HG03571 (cell line): ENCODE measurements around the gene ERCC6L2.

Source experiments
- ATAC-seq: cut with Tn5 transposase; IDR thresholded peaks from one replicate; pipeline ENCODE4 v1.9.1; 2021; ENCODE audit not compliant: unreplicated experiment

The ERCC6L2 gene

DNA sequence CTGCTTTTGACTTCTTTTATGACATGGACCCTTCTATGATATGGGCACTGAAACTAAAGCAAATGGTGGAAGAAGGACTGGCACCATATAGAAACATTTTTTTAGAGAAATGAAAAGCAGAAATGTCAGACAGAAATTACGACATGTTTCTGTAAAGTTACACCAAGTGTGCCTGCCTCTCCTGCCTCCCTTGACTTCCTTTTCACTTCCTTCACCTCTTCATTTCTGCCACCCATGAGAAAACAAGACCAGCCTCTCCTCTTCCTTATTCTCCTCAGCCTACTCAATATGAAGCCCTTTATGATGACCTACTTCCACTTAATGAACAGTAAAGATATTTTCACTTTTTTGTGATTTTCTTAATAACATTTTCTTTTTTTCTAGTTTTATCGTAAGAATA lies 44.5 kb downstream of the ERCC6L2 start:
- ATAC-seq: no peak

DNA sequence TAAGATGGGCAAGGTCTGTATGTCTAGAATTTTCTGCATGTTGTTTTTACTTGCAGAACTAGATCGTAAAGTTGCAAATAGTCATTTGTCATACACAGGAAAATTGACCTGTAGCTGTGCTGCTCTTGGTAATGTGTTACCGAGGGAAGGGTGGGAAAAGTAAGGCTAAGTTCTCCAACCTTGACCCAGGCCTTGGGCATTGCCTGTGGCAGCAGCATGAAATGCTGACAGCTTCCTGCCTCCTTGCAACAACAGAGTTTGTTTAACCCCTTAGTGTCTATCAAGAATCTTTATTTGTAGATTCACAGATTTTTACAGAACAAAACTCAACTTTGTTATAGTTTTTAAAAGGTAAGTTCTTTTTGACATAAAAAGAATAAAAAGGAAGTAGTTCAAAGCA lies 48.3 kb downstream of the ERCC6L2 start:
- ATAC-seq: no peak

DNA sequence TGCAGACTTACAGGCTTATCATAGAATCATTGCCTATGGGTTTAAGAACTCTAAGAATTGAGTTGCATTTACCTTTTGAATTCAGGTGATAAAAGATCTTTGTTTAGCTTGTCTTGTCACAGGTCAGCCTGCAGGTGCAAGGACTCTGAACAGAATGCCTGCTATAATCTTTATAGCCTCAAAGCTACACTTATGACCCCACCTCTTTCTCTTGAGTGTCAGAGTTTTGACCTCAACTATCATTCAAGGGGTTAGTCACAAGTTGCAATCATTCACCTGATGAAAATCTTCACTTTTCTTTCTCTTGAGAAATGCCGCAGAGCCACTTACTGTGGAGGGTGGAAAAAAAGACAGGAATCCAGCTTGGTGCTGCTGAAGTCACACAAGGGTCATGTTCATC lies 49.5 kb downstream of the ERCC6L2 start:
- no peak for ATAC-seq

DNA sequence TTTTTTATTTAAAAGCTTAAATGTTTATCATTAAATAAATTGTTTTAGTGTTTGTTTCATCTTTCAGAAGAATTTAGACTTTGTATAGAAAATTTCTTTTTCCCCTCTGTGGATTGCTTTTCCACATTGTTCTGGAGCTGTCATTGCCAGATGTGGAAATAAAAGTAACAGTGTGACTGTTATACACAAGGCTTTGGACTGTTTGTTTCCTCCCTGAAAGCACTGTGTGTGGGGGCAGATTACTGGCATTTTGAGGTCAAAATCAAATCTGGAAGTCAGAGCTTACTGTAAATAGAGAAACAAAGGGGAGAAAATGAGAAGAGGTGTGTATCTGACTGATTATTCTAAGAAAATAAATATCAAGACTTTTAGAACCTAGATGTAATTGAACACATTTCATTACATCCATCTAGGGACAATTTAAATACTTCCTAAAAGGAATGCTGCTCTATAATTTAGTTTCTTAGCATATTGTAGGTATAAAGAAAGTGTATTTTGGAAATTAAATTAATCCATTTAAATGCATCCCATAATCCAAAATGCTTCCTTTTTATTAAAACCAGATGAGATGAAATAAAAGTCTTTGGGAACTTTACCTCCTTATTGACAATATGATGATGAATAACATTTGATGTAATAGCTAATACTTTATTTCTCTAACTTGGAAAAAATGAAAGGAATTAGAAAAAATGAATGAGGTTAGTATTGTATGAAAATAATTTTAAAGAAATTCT lies 51.9 kb downstream of the ERCC6L2 start:
- no peak for ATAC-seq

DNA sequence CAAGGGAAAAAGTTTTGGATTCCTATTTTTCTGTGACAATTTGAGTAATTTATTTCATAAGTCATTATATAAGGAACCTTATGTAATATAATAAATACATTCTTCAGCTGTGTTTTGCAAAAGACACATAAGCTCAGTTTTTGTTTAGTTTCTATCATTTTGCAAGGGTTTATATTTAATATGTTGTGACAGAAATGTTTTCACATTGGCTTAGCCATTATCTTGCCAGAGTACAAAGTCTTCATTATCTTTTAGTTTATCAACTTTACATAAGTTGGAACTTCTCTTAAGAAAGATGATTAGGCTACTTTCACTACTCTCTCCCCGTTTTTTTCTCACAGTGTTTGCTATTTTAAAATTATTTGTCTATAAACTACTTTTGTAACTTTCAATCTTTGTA lies 54.8 kb downstream of the ERCC6L2 start:
- no peak for ATAC-seq

DNA sequence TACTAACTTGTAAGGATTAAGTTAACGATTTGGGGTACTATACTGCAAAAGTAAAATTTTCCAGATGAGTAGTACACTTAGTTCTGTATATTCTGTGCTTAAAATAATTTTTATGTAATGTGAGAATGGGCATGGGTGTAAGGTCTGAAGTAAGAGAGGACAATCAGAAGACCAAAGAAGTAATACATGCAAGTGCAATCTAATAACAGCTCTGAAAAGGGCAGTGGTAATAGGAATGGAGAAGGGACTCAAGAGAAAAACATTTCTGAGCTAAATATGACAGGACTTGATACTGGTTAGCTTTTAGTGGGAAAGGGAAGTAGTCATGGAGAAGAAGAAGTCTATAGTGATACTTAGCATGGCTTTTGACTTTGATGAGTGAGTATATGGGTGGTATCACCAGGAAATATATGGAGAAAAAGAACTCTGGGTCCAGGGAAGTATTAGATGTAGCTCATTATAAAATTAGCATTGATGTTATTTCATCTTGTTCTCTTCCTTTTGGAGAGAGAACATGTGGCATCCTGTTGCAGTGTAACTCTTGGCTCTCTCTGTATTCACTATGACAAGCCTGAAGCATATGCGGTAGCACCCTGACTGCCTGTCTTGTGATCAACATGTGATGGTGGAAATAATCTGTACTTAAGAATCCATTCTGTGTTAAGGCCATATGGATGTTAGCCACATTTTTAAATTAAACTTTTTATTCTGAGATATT lies 60.5 kb downstream of the ERCC6L2 start:
- ATAC-seq: no peak

DNA sequence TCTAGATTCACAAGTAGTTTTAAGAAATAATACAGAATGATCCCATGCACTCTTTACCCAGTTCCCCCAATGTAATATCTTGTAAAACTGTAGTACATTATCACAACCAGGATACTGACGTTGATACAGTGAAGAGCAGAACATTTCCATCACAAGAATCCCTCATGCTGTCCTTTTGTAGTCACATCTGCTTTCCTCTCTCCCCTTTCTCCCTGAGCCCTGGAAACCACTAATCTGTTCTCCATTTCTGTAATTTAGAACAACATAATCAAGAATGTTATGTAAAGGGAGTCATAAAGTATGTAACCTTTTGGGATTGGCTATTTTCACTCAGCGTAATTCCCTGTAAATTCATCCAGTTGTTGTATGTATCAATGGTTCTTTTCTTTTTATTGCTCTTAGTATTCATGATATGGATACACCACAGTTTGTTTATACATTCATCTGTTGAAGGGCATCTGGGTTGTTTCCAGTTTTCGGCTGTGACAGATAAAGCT lies 61.1 kb downstream of the ERCC6L2 start:
- ATAC-seq: no peak

DNA sequence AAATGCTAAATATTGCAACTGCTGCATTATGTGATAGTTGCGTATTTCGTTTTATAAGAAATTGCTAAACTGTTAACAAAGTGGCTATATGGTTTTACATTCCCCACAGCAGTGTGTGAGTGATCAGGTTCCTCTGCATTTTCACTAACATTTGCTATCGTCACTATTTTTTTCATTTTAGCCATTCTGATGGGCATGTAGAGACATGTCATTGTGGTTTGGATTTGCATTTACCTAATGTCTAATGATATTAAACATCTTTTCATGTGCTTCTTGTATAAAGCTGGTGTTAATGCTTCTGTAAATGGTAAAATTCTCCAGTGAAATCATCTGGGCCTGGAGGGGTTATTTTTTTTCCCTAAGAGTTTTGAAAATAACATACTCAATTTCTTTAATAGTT lies 61.6 kb downstream of the ERCC6L2 start:
- no peak for ATAC-seq

DNA sequence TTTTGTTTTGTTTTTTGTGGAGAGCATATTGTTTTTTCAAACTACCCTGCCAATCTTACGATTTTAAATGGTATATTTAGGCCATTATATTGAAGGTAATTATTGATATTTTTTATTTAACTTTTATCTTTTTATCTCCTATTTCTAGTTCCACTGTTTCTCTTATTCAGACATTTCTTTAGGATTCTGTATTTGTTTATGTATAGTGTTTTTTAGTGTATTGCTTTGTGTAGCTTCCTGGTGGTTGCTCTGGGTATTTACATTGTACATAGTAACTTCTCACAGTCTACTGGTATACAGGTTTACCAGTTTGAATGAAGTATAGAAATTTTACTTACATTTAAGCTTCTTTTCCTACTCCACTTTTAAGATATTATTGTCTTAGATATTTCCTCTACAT lies 63.2 kb downstream of the ERCC6L2 start:
- ATAC-seq: no peak

DNA sequence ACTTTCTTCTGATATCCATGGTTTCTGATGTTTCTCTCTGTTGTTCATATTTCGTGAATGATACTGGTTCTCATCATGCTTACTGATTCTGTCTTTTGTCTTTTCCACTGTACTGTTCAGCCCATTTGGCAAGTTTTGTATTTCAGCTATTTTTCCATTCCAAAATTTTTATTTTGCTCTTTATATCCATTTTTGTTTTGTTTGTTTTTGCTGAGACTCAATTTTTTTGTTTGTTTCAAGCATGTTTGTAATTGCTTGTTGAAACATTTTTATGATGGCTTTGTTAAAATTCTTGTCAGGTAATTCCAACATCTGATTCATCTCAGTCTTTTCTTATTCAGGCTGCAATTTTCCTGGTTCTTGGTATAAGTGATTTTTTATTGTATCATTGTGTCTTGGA lies 64.0 kb downstream of the ERCC6L2 start:
- no peak for ATAC-seq

DNA sequence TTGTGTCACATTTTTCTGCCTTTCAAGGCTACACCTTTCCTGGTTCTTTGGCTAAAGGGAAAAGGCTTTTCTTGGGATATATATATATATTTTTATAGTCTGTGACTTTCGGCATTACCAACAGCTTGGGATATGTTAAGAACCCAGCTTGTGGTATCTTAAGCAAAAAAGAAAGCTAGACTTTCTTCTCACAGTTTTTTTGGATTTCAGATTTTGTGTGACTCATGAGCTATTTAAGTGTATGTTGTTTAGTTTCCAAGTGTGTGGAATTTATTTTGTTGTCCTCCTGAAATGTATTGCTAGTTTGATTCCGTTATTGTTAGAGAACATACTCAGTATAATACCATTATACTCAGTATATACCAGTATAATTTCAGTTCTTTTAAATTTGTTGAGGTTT lies 64.8 kb downstream of the ERCC6L2 start:
- no peak for ATAC-seq

DNA sequence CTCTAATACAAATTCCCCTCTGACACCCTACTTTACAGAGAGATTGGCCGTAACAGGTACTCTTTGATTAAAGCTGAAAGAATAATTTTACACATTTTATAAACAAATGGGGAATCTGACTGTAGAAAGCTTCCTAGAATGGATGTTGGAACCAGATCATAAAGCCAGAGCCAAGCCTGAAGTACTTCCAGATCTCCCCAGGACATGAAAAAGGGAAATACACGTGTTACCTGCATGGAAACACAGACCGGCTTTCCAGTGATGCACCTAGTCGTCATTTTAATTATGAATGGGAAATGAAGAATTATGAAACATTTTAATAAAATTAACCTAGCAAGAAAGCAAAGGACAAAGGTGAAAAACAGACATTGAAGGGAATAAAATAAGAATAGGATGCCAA lies 66.5 kb downstream of the ERCC6L2 start:
- no peak for ATAC-seq

DNA sequence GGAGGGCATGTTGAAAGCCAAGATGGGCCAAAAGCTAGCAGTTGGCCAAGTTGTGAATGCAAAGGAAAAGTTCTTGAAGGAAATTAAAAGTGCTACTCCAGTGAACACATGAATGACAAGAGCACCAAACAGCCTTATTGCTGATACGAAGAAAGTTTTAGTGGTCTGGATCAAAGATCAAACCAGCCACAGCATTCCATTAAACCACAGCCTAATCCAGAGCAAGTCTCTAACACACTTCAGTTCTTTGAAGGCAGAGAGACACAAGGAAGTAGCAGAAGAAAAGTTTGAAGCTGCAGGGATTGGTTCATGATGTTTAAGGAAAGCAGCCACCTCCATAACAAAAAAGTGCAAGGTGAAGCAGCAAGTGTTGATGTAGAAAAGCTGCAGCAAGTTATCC lies 71.6 kb downstream of the ERCC6L2 start:
- ATAC-seq: no peak

DNA sequence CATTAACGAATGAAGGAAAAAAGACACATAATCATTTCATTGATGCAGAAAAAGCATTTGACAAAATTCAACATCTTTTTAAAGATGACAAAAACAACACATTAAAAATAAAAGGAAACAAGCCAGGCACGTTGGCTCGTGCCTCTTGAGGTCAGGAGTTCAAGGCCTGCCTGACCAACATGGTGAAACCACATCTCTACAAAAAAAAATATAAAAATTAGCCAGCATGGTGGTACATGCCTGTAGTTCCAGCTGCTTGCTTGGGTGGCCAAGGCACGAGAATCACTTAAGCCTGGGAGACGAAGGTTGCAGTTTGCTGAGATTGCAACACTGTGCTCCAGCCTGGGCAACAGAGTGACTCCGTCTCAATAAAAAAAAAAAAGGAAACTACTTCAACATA lies 77.0 kb downstream of the ERCC6L2 start:
- ATAC-seq: no peak

DNA sequence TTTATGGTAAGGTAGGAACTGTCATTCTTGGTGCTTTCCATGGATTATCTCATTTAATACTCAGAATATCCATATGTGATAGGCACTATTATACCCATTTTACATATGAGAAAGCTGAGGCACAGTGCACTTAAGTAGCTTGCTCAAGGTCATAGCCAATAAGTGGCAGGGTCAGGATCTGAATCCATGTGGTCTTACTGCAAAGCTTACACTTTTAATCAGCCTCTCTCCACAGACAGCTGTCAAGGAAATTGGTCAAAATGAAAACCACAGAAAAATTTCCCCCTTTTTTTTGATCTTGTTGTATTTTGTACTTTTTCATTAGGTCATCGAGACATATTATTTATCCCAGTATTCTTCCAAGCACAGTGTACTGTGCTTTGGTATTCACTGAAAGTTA lies 78.5 kb downstream of the ERCC6L2 start:
- no peak for ATAC-seq

DNA sequence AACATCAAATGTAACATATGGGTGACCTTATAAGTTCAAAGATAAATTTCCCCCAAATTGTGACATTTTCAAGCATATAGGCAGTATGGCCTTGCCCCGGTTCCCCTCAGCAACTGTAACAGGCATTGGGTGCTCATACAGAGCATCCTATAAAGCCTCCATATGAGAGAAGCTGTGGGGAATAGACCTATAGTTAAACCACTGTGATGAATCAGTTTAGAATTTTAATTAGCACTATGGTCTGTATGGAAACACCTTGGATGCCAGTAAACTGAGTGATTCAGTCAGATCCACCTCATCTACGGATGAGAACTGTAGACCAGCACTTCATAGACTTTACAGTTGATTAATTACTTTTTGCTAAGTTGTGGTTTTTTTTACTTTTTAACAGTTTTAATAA lies 79.4 kb downstream of the ERCC6L2 start:
- ATAC-seq: no peak

DNA sequence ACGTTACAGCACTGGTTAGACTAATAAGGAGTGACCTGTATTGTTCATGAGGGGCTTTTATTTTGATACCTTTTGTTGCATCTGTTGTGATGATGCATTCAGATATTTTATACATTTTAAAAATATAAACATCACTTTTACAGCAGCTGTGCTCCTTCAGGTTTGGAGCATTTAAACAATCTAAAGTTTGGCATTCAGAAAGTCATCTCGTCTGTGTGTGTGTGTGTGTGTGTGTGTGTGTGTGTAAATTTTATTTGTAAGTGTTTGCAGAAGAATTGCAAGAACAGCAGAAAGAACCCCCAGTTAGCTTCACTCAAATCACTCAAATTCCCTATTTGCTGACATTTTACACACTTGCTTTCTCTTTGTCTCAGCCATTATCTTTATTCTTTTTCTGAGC lies 87.4 kb downstream of the ERCC6L2 start:
- ATAC-seq: no peak

DNA sequence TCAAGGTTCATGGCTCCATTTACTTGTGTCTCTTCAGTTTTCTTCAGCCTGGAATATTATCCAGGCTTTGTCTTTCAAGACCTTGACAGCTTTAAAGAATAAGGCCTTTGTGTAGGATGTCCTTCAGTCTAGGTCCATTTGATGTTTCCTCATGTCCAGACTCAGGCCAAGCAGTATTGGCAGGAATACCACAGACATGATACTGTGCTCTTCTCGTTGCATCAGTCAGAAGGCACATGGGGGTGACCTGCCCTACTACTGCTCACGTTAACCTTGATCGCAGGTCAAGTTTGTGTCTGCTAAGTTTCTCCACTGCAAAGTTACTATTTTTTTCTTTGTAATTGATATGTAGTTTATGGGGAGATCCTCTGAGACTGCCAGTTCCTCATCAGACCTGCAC lies 88.2 kb downstream of the ERCC6L2 start:
- no peak for ATAC-seq

DNA sequence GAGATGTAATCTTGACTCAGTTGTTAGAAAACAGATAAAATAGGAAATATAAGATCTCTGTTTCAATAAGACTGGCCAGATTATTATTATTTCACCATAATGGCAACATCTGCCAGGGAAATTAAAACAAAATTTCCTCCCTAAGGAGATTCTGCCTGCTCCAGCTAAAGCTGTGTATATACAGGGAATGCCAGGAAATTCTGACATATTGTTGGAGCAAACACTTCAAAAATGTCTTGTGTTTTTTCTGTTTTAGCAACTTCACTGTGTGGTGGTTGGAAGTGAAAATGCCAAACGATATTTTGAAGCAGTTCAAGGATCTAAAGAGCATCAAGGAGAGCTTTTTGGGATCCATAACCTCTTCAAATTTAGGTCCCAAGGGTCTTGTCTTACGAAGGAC lies 90.8 kb downstream of the ERCC6L2 start:
- ATAC-seq: no peak

DNA sequence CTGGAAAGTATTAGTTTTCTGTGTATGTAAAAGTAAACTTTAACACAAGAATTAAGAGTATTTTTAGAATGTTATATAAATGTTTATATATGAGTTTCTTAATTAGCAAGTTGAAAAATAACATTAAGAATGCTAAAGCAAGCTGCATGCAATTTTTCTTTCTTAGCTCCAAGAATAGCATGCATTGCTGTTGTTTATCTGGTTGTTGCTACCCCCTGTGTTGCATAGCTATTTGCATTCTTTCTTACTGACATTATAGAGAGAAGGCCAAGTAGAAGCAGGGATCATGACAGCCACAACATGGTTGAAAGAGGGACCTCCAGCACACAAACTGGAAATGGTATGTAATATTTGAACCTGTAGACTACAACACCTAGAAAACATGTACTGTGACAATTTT lies 94.8 kb downstream of the ERCC6L2 start:
- ATAC-seq: no peak

DNA sequence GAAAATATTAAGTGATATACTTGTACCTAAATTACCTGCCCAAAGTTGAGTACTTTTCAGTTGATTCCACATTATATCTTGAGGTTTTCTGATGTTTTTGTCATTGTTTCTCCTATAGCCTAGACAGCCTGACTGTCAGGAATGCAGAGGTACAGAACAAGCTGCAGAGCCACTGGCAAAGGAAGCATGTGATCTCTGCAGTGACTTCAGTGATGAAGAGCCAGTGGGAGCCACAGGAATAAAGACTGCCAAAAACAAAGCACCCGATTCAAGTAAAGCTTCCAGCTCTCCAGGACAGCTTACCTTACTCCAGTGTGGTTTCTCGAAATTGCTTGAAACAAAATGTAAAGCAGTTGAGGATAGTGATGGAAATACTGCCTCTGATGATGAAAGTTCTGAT lies 96.3 kb downstream of the ERCC6L2 start:
- ATAC-seq: no peak

DNA sequence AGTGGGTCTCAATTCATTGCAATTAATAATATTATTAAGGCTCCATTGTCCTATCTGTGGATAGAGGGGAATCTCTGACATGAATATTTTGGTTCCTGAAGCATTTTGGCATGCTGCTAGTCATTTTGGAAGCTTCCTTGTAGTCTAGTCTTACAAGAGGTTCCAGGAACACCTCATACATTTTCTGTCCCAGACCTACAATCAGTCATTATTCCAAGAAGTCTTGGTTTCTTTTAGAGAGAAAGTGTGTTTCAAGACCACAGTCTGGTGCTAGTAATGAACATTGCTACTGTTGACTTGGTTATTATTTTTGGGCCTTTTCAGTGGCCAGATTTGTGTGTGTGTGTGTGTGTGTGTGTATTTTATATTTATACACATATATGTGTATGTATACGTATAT lies 98.9 kb downstream of the ERCC6L2 start:
- ATAC-seq: no peak

DNA sequence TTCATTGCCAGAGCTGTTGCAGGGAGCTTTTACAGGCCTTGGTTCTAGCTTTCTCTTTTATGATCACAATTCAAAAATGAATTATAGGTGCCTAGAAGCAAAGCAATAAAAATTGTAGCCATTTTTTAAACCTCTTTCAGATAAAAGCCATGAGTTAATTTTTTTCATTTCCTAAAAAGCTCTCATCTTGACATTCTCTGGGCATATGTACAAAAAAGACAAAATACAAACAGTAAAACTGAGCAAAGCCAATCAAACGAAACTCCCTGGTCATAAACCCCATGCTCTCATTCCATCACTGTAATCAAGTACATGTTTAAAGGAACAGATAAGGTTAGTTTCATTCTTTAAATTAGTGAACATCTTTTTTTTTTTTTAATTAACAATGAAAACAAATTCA lies 101.9 kb downstream of the ERCC6L2 start:
- no peak for ATAC-seq
